DMS 273 (cell line): Measurements from ENCODE around the gene IFNL3.
"Not testable (repeated sequence)": the region's sequence is repeated elsewhere in the genome, so short reads cannot be mapped to it uniquely, and the experiment has no call there.

Source experiments
- DNase-seq: peaks from one replicate; lab custom pipeline; 2025; ENCODE audit not compliant: unreplicated experiment; lab: John Stamatoyannopoulos, UW

Gene IFNL3

DNA sequence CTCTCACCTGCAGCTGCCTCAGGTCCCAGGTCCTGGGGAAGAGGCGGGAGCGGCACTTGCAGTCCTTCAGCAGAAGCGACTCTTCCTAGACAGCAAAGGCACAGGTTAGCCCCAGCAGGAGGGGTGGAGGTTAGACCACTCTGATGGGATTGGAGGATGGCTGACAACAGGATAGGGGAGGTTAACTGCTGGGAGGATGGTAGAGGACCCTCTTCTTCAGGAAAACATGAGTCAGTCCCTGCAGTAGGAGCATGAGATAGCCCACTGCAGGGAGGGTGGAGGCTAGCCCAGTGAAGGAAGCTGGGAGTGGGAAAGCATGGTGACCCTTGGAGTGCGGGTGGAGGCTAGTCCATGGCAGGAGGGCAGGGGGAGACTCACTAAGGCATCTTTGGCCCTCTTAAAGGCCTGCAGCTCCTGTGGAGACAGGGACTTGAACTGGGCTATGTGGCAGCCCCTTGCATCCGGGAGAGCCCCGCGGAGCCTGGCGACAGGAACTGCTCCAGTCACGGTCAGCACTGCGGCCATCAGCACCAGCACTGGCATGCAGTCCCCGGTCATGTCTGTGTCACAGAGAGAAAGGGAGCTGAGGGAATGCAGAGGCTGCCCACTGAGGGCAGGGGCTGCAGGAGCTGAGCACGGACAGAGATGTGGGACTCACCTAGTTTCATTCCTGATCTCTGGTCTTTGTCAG, at the start of gene IFNL3:
Gene IFNL3, minus strand, starts transcription at position 597 of the 691 bp plus-strand sequence. Its CDS starts 39 bp downstream, at position 558.
- DNase-seq, result not testable (repeated sequence)

DNA sequence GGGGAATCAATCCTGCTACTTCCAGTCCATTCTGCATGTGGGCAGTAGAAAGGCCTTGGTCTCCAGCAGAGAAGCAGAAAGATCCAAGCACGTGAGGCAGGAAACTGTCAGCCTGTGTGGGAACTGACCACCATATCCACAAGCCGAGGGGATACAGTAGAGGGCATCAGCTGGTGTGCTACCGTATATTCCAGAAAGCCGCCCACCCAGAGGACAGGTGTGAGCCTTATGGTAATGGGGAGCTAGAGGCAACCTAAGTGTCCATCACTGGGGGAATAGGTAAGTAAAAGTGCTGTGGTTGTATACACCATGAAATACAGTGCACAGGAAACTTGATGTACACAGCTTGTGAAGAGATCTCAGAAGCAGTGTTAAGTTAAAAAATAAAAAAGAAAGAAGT, 48.6 kb upstream of the IFNL3 start:
- DNase-seq, result no peak

DNA sequence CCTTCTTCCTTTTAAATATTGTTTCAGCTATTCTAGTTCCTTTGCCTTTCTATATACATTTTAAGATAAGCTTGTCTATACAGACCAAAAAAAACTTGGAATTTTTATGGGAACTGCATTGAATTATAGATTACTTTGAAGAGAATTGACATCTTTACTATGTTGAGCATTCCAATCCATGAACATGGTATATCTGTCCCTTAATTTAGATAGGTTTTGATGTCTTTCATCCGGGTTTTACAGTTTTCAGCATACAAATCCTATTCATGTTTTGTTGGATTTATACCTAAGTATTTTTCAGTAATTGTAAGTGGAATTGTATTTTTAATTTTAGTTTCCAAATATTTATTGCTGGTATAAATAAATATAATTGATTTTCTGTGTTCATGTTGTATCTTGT, 39.2 kb upstream of the IFNL3 start:
- DNase-seq, result no peak

DNA sequence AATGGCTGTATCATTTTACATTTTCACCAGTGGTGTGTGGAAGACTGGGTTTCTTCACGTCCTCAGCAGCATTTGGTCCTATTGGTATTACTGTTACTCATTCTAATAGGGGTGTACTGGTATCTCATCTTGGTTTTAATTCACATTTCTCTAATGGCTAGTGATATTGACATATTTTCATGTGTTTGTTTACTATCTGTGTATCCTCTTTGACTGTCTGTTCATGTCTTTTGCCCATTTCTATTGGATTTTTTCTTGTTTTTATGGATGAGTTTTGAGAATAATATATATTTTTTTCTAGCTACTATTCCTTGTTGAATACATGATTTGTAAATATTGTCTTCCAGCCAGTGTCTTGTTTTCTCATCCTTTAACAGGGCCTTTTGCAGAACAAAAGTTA, 37.2 kb upstream of the IFNL3 start:
- no peak for DNase-seq

DNA sequence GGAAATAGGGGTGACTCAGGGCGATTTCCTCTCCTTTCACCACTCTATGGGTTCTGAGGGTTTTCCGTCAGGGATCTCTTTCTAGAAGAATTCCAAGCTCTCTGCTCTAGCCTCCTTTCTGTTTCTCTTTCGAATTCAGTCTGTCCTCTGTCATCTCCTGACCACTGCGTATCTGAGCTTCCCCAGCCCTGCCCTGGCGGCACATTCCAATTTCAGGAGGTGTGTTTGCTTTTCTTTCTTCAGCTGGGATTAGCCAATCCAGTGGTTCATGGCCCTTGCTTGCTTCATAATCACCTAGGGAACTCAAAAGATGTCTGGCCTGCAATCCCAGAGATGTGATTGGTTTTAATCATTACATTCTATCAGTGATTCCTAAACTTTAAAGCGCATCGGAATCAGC, 32.8 kb upstream of the IFNL3 start:
- no peak for DNase-seq

DNA sequence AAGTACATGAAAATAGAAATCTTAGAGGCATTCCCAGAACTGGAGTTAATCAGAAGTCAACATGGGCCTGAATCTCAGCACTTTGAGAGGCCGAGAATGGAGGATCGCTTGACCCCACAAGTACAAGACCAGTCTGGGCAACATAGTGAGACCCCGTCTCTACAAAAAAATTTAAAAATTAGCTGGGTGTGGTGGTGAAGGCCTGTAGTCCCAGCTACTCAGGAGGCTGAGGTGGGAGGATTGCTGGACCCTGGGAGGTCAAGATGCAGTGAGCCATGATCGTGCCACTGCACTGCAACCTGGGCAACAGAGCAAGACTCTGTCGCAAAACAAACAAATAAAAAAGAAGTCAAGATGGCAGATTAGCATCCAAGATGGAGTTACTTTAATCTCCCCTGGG, 31.9 kb upstream of the IFNL3 start:
- DNase-seq, result no peak

DNA sequence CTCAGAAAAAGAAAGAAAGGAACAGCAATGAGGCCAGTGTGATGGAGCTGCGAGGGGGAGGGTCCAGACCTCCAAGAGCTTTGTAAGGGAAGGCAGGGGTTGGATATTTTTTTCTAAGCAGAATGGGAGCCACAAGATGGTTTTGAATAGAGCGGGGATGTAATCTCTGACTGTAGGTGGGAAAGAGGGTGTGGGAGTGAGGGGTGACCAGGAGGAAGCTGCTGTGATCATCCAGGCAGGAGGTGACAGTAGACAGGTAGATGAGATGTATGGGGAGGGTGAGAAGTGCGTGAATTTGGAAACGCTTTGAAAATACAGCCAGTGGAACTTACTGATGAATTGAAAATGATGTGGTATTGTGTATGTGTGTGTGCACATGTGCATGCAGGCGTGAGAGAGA, 30.8 kb upstream of the IFNL3 start:
- no peak for DNase-seq

DNA sequence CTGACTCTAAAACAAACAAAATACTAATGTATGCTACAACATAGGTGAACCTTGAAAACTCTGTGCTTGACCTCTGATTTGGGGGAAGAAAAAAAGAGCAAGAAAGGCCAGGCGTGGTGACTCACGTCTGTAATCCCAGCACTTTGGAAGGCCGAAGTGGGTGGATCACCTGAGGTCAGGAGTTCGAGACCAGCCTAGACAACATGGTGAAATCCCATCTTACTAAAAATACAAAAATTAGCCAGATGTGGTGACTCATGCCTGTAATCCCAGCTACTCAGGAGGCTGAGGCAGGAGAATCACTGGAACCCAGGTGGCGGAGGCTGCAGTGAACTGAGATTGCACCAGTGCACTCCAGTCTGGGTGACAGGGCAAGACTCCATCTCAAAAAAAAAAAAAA, 29.1 kb upstream of the IFNL3 start:
- not testable (repeated sequence) for DNase-seq

DNA sequence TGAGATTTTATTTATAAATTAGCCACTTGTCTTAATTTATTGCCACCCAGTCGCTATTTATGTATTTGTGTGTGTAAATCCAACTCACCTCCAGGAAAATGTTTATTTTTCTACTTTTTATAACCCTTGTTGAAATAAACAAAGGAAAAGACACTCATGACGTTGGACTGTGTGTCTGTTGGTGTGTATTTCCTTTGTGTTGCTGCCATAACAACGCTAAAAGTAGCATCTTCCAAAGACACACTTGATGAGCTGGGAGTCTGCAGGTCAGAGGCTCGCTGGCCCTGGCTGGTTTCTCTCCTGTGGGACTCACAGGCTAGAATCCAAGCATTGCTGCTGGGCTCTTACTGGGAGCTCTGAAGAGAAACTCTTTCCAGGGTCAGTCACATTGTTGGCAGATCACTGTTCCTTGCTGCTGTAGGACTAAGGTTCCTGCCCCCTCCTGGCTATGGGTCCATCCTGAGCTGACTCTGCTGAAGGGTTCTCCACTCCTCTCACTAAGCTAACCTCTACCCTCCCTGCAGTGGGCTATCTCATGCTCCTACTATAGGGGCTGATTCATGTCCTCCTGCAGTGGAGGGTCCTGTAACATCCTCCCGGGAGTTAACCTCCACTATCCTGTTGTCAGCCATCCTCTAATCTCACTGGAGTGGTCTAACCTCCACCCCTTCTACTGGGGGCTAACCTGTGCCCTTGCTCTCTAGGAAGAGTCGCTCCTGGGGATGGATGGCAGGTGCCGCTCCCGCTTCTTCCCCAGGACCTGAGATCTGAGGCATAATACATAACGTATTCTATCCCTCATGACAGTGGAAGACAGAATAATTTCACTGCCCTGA, 25.4 kb upstream of the IFNL3 start:
- DNase-seq, result no peak

DNA sequence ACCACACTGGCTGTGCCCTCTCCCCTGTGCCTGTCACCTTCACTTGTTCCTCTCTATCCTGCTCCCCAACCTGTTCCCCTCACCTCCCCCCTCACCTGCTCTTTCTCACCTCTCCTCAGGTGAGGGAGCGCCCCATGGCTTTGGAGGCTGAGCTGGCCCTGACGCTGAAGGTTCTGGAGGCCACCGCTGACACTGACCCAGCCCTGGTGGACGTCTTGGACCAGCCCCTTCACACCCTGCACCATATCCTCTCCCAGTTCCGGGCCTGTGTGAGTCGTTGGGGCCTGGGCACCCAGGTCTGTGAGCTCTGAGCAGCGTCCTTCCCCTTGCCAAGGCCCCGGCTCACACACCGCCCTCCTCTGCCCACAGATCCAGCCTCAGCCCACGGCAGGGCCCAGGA, 24.6 kb upstream of the IFNL3 start:
- not testable (repeated sequence) for DNase-seq

DNA sequence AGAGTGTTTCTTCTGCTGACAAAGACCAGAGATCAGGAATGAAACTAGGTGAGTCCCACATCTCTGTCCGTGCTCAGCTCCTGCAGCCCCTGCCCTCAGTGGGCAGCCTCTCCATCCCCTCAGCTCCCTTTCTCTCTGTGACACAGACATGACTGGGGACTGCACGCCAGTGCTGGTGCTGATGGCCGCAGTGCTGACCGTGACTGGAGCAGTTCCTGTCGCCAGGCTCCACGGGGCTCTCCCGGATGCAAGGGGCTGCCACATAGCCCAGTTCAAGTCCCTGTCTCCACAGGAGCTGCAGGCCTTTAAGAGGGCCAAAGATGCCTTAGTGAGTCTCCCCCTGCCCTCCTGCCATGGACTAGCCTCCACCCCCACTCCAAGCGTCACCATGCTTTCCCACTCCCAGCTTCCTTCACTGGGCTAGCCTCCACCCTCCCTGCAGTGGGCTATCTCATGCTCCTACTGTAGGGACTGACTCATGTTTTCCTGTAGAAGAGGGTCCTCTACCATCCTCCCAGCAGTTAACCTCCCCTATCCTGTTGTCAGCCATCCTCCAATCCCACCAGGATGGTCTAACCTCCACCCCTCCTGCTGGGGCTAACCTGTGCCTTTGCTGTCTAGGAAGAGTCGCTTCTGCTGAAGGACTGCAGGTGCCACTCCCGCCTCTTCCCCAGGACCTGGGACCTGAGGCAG, 23.9 kb upstream of the IFNL3 start:
- not testable (repeated sequence) for DNase-seq

DNA sequence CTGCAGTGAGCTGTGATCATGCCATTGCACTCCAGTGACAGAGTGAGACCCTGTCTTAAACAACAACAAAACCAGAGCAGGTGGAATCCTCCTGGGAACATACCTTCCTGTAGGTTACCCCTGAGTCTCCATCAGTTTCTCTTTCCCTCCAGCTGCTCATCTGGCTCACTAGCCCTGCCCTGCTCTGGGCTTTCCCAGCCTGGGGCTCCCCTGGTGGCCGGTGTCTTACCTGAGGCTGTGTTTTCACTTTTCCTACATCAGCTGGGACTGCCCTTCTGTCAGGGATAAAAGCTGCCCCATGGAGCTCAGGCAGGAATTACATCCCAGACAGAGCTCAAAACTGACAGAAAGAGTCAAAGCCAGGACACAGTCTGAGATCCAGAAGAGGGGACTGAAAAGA, 23.3 kb upstream of the IFNL3 start, which contains the start of gene IFNL2:
Gene IFNL2, plus strand, starts transcription at position 312 of the 400 bp plus-strand sequence. CDS start 173 bp downstream, outside the sequence.
- not testable (repeated sequence) for DNase-seq

DNA sequence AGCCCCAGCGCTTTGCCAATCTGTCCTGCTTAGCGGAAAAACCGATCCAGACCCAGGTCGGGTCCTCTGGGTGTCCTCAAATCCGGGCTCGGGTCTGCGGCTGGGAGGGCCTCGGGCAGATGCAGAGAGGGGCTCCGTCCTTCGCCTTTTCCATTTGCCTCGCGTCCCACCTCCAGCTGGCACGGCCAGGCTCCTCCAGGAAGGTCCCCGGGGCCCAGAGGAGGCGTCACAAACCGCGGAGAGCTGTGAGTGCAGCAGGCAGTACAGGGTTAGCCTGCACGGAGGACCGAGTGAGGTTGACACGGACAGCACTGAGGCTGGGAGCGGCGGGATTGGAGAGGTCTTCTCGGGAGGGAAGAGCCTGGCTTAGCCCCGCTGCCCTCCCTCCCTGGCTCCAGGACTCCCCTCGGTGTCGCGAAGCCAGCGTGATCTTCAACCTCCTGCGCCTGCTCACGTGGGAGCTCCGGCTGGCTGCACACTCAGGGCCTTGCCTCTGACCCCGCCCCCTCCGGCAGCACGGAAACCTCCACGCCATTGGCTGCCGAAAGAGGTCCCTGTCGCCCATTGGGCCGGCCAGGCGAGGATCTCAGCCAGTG, 20.6 kb upstream of the IFNL3 start:
- peak; percentile 54 for DNase-seq

DNA sequence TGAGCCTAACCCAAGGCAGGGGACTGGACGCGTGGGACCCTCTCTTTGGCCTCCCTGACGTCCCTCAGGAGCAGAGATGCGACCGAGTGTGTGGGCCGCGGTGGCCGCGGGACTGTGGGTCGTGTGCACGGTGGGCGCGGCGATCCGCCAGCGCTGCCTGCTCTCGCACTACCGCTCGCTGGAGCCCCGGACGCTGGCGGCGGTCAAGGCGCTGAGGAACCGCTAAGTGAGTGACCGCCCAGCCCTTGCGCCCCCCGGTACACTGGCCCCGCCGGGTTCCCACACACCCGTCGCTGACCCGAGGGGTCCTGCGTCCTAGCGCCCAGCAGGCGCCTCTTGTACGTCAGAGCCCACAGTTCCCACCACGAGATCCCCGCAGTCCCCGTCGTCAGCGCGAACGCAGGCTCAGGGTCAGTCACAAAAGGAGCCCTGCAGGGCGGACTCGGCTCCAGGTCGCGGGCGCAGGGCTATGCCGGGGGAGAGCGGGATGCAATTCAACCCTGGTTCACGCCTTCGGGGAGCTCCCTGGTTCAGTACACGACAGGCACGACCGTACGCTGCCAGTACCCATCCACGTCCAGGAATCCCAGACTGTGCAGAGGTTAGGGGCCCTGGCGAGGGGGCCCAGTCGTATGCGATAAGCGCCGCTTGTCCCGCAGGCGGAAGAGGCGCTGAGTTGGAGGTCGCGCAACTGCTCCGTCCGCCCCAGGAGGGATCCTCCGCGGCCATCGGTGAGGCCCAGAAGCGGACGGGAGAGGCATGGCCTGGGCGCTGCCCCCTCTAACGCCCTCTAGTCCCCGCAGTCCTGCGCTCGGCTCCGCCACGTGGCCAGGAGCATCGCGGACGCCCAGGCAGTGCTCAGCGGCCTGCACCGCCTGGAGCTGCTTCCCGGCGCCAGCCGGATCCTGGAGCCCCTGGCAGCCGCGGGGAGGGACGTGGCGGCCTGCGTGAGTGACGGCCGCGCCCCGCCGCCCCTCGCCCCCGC, 19.8 kb upstream of the IFNL3 start:
- peak; percentile 51 for DNase-seq

DNA sequence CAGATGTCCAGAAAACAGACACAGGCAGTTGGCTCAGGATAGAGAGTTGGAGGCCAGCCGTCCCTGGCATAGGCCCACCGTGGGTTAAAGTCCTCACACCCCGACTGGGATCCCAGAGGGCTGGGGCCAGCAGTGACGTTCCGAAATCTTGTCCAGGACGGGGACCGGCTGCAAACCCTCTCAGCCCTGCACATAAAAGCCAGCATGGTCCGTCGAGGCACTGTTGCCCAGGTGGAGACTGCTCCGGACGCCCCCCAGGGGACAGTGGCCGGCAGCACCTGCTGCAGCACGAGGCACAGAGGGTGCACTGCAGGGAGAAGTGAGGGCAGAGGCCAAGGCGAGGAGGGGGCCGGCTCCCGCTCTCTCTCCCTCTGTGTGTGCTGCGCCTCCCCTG, 19.1 kb upstream of the IFNL3 start:
- DNase-seq, result no peak

DNA sequence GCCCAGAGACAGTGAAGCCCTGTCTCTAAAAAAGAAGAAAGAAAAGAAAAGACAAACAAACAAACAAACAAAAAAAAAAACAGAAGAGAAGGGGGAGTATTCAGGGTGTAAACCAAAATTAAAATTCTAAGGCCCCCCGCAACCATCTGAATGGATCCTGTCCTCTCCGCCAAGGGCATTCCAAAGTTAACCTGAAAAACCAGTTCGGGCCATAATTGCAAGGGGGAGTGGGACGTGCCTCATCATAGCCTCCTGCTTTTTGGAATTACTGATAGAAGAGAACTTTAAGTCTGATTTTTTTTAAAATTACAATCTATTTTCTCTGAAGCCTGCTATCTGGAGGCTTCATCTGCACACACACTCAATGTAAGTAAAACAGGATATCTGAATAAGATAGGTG, 17.7 kb upstream of the IFNL3 start:
- no peak for DNase-seq

DNA sequence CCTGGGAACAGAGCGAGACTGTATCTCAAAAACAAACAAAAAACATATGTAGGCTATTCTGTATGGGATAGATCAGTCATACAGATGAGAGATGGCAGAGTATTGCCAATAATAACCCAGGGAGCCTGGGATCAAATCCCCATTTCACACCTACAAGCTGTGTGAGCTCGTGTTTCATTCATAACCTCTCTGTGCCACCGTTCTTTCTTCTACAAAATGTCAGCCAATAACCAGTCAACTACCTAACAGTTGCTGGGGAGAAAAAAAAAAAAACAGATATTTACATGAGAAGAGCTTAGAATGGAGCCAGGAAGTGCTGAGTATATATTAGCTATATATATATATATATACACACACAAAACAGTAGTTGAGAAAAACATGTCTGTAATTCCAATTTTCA, 16.9 kb upstream of the IFNL3 start:
- DNase-seq, result peak; percentile 17

DNA sequence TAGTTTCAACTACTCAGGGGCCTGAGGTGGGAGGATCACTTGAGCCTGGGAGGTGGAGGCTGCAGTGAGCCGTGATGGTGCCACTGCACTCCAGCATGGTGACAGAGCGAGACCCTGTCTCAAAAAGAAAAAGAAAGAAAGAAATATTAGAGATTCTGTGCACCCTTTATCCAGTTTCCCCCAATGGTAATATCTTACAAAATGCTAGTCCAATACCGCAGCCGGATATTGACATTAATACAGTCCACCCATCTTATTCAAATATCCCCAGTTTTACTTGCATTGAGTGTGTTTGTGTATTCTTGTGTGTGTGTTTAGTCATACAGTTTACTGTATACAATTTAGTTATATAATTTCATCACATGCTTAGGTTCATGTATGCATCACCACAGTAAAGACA, 12.4 kb upstream of the IFNL3 start:
- no peak for DNase-seq

DNA sequence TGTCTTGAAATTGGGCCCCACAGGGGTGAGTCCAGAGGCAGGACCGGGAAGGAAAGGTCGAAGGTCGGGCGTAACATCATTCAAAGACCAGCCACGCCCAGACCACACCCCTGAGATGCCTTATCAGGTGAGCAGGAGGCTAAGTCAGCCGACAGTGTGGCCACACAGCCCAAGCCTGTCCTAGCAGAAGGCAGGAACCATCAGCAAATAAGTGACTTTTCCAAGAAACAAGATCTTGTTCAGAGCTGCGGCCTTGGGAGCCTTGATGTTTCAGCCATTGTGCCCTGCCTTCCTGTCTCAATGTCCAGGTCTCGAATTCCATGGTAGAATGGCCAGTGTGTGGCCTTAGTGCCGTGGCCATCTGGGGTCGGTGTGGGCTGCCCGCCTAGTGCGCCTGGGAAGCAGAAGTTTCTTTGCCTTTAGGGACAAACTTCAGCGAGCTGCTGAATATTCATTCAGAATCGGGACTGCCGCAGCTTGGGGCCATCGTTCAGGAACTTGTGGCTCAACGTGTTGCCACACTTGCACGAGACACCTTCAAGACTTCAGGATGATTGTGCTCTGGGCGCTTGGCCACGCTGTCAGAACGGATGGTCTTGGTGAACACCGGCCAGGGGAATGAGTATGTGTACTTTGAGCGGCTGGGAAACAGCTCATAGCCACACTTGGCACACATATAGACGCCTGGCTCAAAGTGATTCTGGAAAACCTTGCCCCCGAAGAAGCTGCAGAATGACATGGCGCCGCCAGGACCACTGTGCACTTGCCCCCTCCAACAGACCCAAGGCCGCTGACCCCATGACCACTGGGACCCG, 9.9 kb upstream of the IFNL3 start:
- no peak for DNase-seq
